Neural progenitor cell (in vitro differentiated cells): ENCODE data around the gene HTATSF1. TPM values are rescaled to one million over a fixed set of nuclear protein-coding genes. Genes with fewer than 3 reads are reported as not detected.

Source experiments
- DNase-seq: peaks from one replicate; pipeline ENCODE4 v3.0.0-alpha.2; 2016; ENCODE audit warnings: low spot score
- H2AFZ ChIP-seq: fragments of 200-600 bp; sonication (generic); replicated peaks from 2 replicates; pipeline ENCODE4 v1.6.1; 2016; ENCODE audit warnings: antibody characterized with exemption
- H3F3A ChIP-seq: fragments of 200-600 bp; sonication (generic); 2 replicates; pipeline ENCODE4 v1.6.1; 2016; ENCODE audit warnings: antibody characterized with exemption, low read depth
- H3K27ac ChIP-seq: fragments of 200-600 bp; sonication (generic); 2 replicates; pipeline ENCODE4 v1.5.1; 2016; ENCODE audit warnings: mild to moderate bottlenecking
- H3K27me3 ChIP-seq: fragments of 200-600 bp; sonication (generic); 2 replicates; pipeline ENCODE4 v1.6.1; 2016; ENCODE audit warnings: mild to moderate bottlenecking, moderate library complexity
- H3K36me3 ChIP-seq: fragments of 200-600 bp; sonication (generic); 2 replicates; pipeline ENCODE4 v1.5.1; 2016
- H3K4me1 ChIP-seq: fragments of 200-600 bp; sonication (generic); 2 replicates; pipeline ENCODE4 v1.6.1; 2016; ENCODE audit warnings: mixed run types
- H3K4me2 ChIP-seq: fragments of 200-600 bp; sonication (generic); 2 replicates; pipeline ENCODE4 v1.6.1; 2016
- H3K4me3 ChIP-seq: fragments of 200-600 bp; sonication (generic); 2 replicates; pipeline ENCODE4 v1.5.1; 2016
- H3K79me2 ChIP-seq: fragments of 200-600 bp; sonication (generic); 2 replicates; pipeline ENCODE4 v1.6.1; 2016; ENCODE audit warnings: low read depth
- H3K9ac ChIP-seq: fragments of 200-600 bp; sonication (generic); 2 replicates; pipeline ENCODE4 v1.6.1; 2016
- H3K9me3 ChIP-seq: fragments of 200-600 bp; sonication (generic); 2 replicates; pipeline ENCODE4 v1.5.1; 2016; ENCODE audit warnings: low read depth
- H4K20me1 ChIP-seq: fragments of 200-600 bp; sonication (generic); 2 replicates; pipeline ENCODE4 v1.6.1; 2016; ENCODE audit warnings: low read depth
- H3K27ac Mint-ChIP-seq: 3 replicates; pipeline ENCODE4 v1.8.0; 2021; ENCODE audit warnings: mixed read lengths
- H3K27me3 Mint-ChIP-seq: 2 replicates; pipeline ENCODE4 v1.8.0; 2022; ENCODE audit warnings: low read depth, mild to moderate bottlenecking, inconsistent platforms, moderate library complexity, mixed read lengths; ENCODE audit not compliant: insufficient read depth
- H3K36me3 Mint-ChIP-seq: 3 replicates; pipeline ENCODE4 v1.8.0; 2021; ENCODE audit warnings: mixed read lengths
- H3K4me1 Mint-ChIP-seq: 3 replicates; pipeline ENCODE4 v1.8.0; 2021; ENCODE audit warnings: mixed read lengths
- H3K4me3 Mint-ChIP-seq: 3 replicates; pipeline ENCODE4 v1.8.0; 2021; ENCODE audit warnings: mild to moderate bottlenecking, moderate library complexity, mixed read lengths
- H3K9me3 Mint-ChIP-seq: 3 replicates; pipeline ENCODE4 v1.8.0; 2020; ENCODE audit warnings: mixed read lengths
- CTCF ChIP-seq: fragments of 200-600 bp; sonication (generic); IDR thresholded peaks from 2 replicates; pipeline ENCODE4 v1.5.1; 2017; ENCODE audit warnings: antibody characterized with exemption, mild to moderate bottlenecking
- EZH2 ChIP-seq: fragments of 200-600 bp; sonication (generic); IDR thresholded peaks from 2 replicates; pipeline ENCODE4 v1.6.1; 2017; ENCODE audit warnings: antibody characterized with exemption, mild to moderate bottlenecking, moderate library complexity
- EZH2phosphoT487 ChIP-seq: fragments of 200-600 bp; sonication (generic); IDR thresholded peaks from 2 replicates; pipeline ENCODE4 v1.6.1; 2017; ENCODE audit warnings: antibody characterized with exemption
- total RNA-seq: library from RNA; depleted of rRNA; stranded (reverse); fragments of >200 nt; gene quantifications from 2 replicates; pipeline ENCODE4 v1.2.3, GENCODE V29; 2015; ENCODE audit warnings: low replicate concordance

HTATSF1 gene
- total RNA-seq, 1 donor from 2014 or later: 111 TPM

- no peak overlapping the region for H3K4me3 Mint-ChIP-seq
- H3K4me1 Mint-ChIP-seq: no peaks in the 10 kb centered on the region
Measured at GRCh38 chrX:136467303-136467702, 30.1 kb upstream of the HTATSF1 start.

GRCh38 chrX:136468391-136469103, 28.8 kb upstream of the HTATSF1 start:
- no peak for DNase-seq
- Histone ChIP-seq H3K4me1 (no peaks in the 10 kb centered on the region), H3K36me3 (no peaks in the 10 kb centered on the region), H4K20me1 (no peaks in the 10 kb centered on the region), H3K27ac (no peak overlapping the region), H3K27me3 (no peaks in the 10 kb centered on the region), H2AFZ (no peak overlapping the region), H3K4me3 (no peak overlapping the region), H3K79me2 (no peaks in the 10 kb centered on the region), H3F3A (no peaks in the 10 kb centered on the region), H3K9ac (no peak overlapping the region), H3K4me2 (no peak overlapping the region), H3K9me3 (no peaks in the 10 kb centered on the region)
- no peak for TF ChIP-seq EZH2
- Mint-ChIP-seq H3K27ac (no peak overlapping the region), H3K36me3 (no peaks in the 10 kb centered on the region), H3K4me3 (no peak overlapping the region), H3K4me1 (no peaks in the 10 kb centered on the region), H3K27me3 (peaks cover 7% of the 10 kb centered on the region), H3K9me3 (no peaks in the 10 kb centered on the region)

More at GRCh38 chrX:136467303-136467702, 30.1 kb upstream of the HTATSF1 start:
- no peak for DNase-seq
- no peak overlapping the region for H3K9ac ChIP-seq
- H3K4me2 ChIP-seq: no peak overlapping the region
- no peak overlapping the region for H3K4me3 ChIP-seq
- H3K9me3 Mint-ChIP-seq: no peaks in the 10 kb centered on the region
- no peaks in the 10 kb centered on the region for H3K27me3 ChIP-seq
- no peaks in the 10 kb centered on the region for H3K79me2 ChIP-seq
- no peaks in the 10 kb centered on the region for H3F3A ChIP-seq
- H2AFZ ChIP-seq: no peak overlapping the region
- H4K20me1 ChIP-seq: no peaks in the 10 kb centered on the region
- H3K27ac ChIP-seq: no peak overlapping the region
- H3K4me1 ChIP-seq: no peaks in the 10 kb centered on the region
- peaks cover 6% of the 10 kb centered on the region for H3K27me3 Mint-ChIP-seq
- H3K9me3 ChIP-seq: no peaks in the 10 kb centered on the region
- no peaks in the 10 kb centered on the region for H3K36me3 ChIP-seq
- H3K27ac Mint-ChIP-seq: no peak overlapping the region
- TF ChIP-seq EZH2phosphoT487: no peak
- TF ChIP-seq CTCF: no peak
- TF ChIP-seq EZH2: no peak
- H3K36me3 Mint-ChIP-seq: no peaks in the 10 kb centered on the region

DNA sequence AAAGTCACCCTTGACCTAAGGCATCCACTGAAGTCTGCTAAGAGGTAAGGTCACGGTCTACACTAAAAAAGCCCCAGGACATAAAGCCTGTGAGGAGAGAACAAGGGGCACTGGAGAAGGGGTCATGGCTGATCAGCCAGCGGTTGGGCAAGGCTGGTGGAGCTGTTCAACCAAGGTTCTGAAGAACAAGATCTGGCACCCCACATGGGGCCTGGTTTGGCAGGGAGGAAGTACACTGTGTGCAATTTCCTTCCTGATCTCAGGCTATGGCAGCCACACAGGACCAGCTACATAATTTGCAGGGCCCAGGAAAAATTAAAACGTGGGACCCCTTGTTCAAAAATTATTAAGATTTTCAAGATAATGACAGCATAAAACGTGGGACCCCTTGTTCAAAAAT, 23.7 kb upstream of the HTATSF1 start:
- H3K4me3 Mint-ChIP-seq: no peak overlapping the region
- no peaks in the 10 kb centered on the region for H3K79me2 ChIP-seq
- H3K27ac Mint-ChIP-seq: no peak overlapping the region
- H3K4me2 ChIP-seq: no peak overlapping the region
- H3K36me3 ChIP-seq: no peaks in the 10 kb centered on the region
- TF ChIP-seq CTCF: no peak
- TF ChIP-seq EZH2: no peak
- H4K20me1 ChIP-seq: no peaks in the 10 kb centered on the region
- no peaks in the 10 kb centered on the region for H3K36me3 Mint-ChIP-seq
- H3F3A ChIP-seq: no peaks in the 10 kb centered on the region
- H3K27ac ChIP-seq: no peak overlapping the region
- no peak overlapping the region for H3K4me3 ChIP-seq
- H3K9ac ChIP-seq: no peak overlapping the region
- H2AFZ ChIP-seq: no peak overlapping the region
- no peak for DNase-seq
- peaks cover 9% of the 10 kb centered on the region for H3K27me3 Mint-ChIP-seq
- H3K27me3 ChIP-seq: no peaks in the 10 kb centered on the region
- no peaks in the 10 kb centered on the region for H3K9me3 Mint-ChIP-seq
- no peaks in the 10 kb centered on the region for H3K4me1 ChIP-seq
- no peaks in the 10 kb centered on the region for H3K4me1 Mint-ChIP-seq
- no peaks in the 10 kb centered on the region for H3K9me3 ChIP-seq

DNA sequence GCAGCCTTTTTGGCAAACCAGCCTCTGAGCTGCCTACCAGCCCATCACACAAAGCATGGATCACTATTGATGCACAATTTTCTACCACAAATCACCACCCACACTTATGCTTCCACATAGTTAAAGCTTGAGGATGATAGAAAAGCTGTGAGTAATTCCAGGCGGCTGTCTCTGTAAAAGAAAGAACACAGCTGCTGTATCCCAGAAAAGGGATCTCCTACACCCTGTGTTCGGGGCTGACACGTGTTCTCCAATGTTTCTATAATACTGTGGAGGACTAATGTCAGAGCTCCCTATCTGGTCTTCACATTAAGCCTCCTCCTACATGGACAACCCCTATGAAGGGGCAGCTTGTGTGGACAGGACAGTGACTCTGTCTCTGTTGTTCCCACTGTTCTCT, 22.2 kb upstream of the HTATSF1 start:
- no peak for DNase-seq
- Mint-ChIP-seq H3K36me3 (no peaks in the 10 kb centered on the region), H3K4me1 (no peaks in the 10 kb centered on the region), H3K9me3 (no peaks in the 10 kb centered on the region), H3K4me3 (no peak overlapping the region), H3K27ac (no peak overlapping the region), H3K27me3 (peaks cover 7% of the 10 kb centered on the region)
- H3K27ac ChIP-seq: no peak overlapping the region
- H3K4me2 ChIP-seq: no peak overlapping the region
- no peaks in the 10 kb centered on the region for H3K36me3 ChIP-seq
- H3K9ac ChIP-seq: no peak overlapping the region
- H2AFZ ChIP-seq: no peak overlapping the region
- no peaks in the 10 kb centered on the region for H4K20me1 ChIP-seq
- no peaks in the 10 kb centered on the region for H3K27me3 ChIP-seq
- H3K4me1 ChIP-seq: no peaks in the 10 kb centered on the region
- no peak overlapping the region for H3K4me3 ChIP-seq
- no peaks in the 10 kb centered on the region for H3K9me3 ChIP-seq
- no peak for TF ChIP-seq EZH2
- no peak for TF ChIP-seq CTCF
- TF ChIP-seq EZH2phosphoT487: no peak
- H3K79me2 ChIP-seq: no peaks in the 10 kb centered on the region
- H3F3A ChIP-seq: no peaks in the 10 kb centered on the region
